Fibroblast of lung (primary cell): Measurements from ENCODE around the gene INSYN2B. TPM values are rescaled to one million over a fixed set of nuclear protein-coding genes. Genes with fewer than 3 reads are reported as not detected.

Experiments
- DNase-seq, 2 donors: peaks; one replicate each; pipeline versions ENCODE4 v3.0.0 to v3.0.0-alpha.2; 2010; ENCODE audit warnings: low read depth in 2 of 2
- H2AFZ ChIP-seq: 2 replicates; pipeline ENCODE4 v1.5.1; 2012; ENCODE audit warnings: low read length, control low read depth, inconsistent platforms
- H3K27ac ChIP-seq: 2 replicates; pipeline ENCODE4 v1.5.1; 2011; ENCODE audit warnings: low read length, control low read depth; ENCODE audit not compliant: insufficient read depth
- H3K27me3 ChIP-seq: 2 replicates; pipeline ENCODE4 v1.5.1; 2011; ENCODE audit warnings: mild to moderate bottlenecking, low read length; ENCODE audit not compliant: control insufficient read depth, insufficient read depth
- H3K36me3 ChIP-seq: 2 replicates; pipeline ENCODE4 v1.5.1; 2011; ENCODE audit warnings: low read length; ENCODE audit not compliant: control insufficient read depth, insufficient read depth
- H3K4me1 ChIP-seq: 2 replicates; pipeline ENCODE4 v1.5.1; 2011; ENCODE audit warnings: low read length; ENCODE audit not compliant: control insufficient read depth, insufficient read depth; ENCODE audit errors: extremely low read depth
- H3K4me2 ChIP-seq: 2 replicates; pipeline ENCODE4 v1.5.1; 2011; ENCODE audit warnings: low read length, control low read depth; ENCODE audit not compliant: insufficient read depth; ENCODE audit errors: extremely low read depth
- H3K4me3 ChIP-seq, 4 experiments: fragments of 200-600 bp in 1 of 4; sonication (generic) in 1 of 4; replicated peaks in 1 of 4; 2 replicates each; pipeline ENCODE4 v1.5.1; 2011 to 2016; ENCODE audit warnings: low read length in 4 of 4, low read depth in 3 of 4, mild to moderate bottlenecking in 3 of 4, control low read depth in 2 of 4, inconsistent platforms in 1 of 4, mixed read lengths in 1 of 4; ENCODE audit not compliant: insufficient read depth in 1 of 4; ENCODE audit errors: control extremely low read depth in 1 of 4
- H3K79me2 ChIP-seq: 2 replicates; pipeline ENCODE4 v1.5.1; 2012; ENCODE audit warnings: mild to moderate bottlenecking, low read length, inconsistent platforms; ENCODE audit not compliant: control insufficient read depth, insufficient read depth
- H3K9ac ChIP-seq: 2 replicates; pipeline ENCODE4 v1.5.1; 2011; ENCODE audit warnings: mild to moderate bottlenecking, low read length, control low read depth; ENCODE audit not compliant: insufficient read depth
- H3K9me3 ChIP-seq: 2 replicates; pipeline ENCODE4 v1.5.1; 2012; ENCODE audit warnings: low read depth, low read length; ENCODE audit not compliant: control insufficient read depth, insufficient read depth
- H4K20me1 ChIP-seq: 2 replicates; pipeline ENCODE4 v1.5.1; 2011; ENCODE audit warnings: low read length; ENCODE audit not compliant: control insufficient read depth, insufficient read depth; ENCODE audit errors: extremely low read depth
- EZH2 ChIP-seq: IDR thresholded peaks from 2 replicates; pipeline ENCODE4 v1.5.1; 2012; ENCODE audit warnings: low read length, control low read depth, mild to moderate bottlenecking; ENCODE audit errors: missing control alignments
- polyA plus RNA-seq, 2 donors: library from polyadenylated mRNA; depleted of rRNA in 1 of 2; stranded (reverse) in 1 of 2; unstranded in 1 of 2; fragments of >200 nt; gene quantifications; 2 replicates each; pipeline ENCODE4 v1.2.1, GENCODE V29; 2011 to 2012; ENCODE audit warnings: missing spikeins in 1 of 2
- total RNA-seq: library from RNA; depleted of rRNA; stranded (reverse); fragments of >200 nt; gene quantifications from 2 replicates; pipeline ENCODE4 v1.2.1, GENCODE V29; 2014
- TF ChIP-seq, protein P1 (sequence below), 2 donors: IDR thresholded peaks in 1 of 2; conservative IDR thresholded peaks in 1 of 2; 1 replicate in 1 of 2; 2 replicates in 1 of 2; pipeline ENCODE4 v1.5.1; 2011 to 2012; ENCODE audit warnings: low read length in 2 of 2, control low read depth in 1 of 2, inconsistent platforms in 1 of 2, low read depth in 1 of 2, mild to moderate bottlenecking in 1 of 2

Gene INSYN2B
- total and polyA plus RNA-seq, 2 donors (not counting 1 experiment from before 2014, with no cell fraction given), result 3.6 to 6.3 TPM

DNA sequence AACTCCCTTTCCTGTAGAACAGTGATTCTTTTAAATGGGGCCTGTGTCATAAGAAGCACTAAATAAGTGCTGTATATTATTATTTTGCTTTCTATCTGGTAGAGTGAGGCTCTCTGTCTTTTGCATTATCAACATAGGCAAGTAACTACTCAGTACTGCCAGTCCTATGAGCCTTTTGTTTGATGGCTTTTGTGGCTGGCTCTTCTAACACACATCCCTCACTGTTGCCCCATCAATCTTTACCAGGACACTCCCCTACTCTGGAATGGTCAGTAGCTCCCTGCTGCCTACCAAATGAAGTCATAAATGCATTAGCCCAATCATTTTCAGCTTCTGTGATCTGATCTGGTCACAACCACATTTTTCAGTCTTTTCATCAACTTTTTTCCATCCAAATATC, 137.6 kb downstream of the INSYN2B start:
- H3K4me2 ChIP-seq, result no peak overlapping the region
- H2AFZ ChIP-seq, result no peak overlapping the region
- no peak overlapping the region for H3K27ac ChIP-seq
- H3K9me3 ChIP-seq, result no peaks in the 10 kb centered on the region
- H3K79me2 ChIP-seq, result no peaks in the 10 kb centered on the region
- TF ChIP-seq EZH2, result no peak
- TF ChIP-seq, protein P1, sequence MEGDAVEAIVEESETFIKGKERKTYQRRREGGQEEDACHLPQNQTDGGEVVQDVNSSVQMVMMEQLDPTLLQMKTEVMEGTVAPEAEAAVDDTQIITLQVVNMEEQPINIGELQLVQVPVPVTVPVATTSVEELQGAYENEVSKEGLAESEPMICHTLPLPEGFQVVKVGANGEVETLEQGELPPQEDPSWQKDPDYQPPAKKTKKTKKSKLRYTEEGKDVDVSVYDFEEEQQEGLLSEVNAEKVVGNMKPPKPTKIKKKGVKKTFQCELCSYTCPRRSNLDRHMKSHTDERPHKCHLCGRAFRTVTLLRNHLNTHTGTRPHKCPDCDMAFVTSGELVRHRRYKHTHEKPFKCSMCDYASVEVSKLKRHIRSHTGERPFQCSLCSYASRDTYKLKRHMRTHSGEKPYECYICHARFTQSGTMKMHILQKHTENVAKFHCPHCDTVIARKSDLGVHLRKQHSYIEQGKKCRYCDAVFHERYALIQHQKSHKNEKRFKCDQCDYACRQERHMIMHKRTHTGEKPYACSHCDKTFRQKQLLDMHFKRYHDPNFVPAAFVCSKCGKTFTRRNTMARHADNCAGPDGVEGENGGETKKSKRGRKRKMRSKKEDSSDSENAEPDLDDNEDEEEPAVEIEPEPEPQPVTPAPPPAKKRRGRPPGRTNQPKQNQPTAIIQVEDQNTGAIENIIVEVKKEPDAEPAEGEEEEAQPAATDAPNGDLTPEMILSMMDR (conservative IDR thresholded peaks at IDR 0.05 in 1 of 2, IDR thresholded peaks at IDR 0.05 in 1 of 2; ENCODE audit: low read depth in 1 of 2, low read length in 2 of 2), result no peak
- H3K4me3 ChIP-seq, result no peak overlapping the region
- no peaks in the 10 kb centered on the region for H4K20me1 ChIP-seq
- DNase-seq, result no peak
- H3K9ac ChIP-seq, result no peak overlapping the region
- H3K4me1 ChIP-seq, result no peaks in the 10 kb centered on the region
- H3K36me3 ChIP-seq, result no peaks in the 10 kb centered on the region
- no peaks in the 10 kb centered on the region for H3K27me3 ChIP-seq

DNA sequence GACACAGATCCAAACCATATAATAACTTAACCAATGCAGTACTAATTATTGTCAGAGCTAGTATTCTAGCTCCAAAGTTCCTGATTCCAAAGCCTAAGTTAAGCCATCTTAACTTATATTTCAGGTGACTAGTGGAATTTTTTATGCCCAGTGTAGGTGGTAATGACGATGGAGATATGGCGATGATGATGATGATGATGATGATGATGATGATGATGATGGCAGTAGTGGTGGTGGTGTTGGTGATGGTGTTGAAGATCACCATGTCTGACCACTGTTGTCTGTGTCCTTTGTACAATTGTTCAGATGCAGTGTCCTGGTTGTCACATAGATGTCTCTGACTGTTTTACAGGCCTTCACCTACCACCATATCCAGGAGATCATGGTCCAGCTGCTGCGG, 139.9 kb downstream of the INSYN2B start:
- Histone ChIP-seq H4K20me1 (no peaks in the 10 kb centered on the region), H3K9ac (no peak overlapping the region), H3K4me3 (no peak overlapping the region), H3K27ac (no peak overlapping the region), H3K79me2 (no peaks in the 10 kb centered on the region), H3K9me3 (no peaks in the 10 kb centered on the region), H3K4me2 (no peak overlapping the region), H3K36me3 (no peaks in the 10 kb centered on the region), H3K27me3 (no peaks in the 10 kb centered on the region), H2AFZ (no peak overlapping the region), H3K4me1 (no peaks in the 10 kb centered on the region)
- TF ChIP-seq, protein P1 (conservative IDR thresholded peaks at IDR 0.05 in 1 of 2, IDR thresholded peaks at IDR 0.05 in 1 of 2; ENCODE audit: low read depth in 1 of 2, low read length in 2 of 2), result no peak
- no peak for TF ChIP-seq EZH2
- DNase-seq, result no peak

DNA sequence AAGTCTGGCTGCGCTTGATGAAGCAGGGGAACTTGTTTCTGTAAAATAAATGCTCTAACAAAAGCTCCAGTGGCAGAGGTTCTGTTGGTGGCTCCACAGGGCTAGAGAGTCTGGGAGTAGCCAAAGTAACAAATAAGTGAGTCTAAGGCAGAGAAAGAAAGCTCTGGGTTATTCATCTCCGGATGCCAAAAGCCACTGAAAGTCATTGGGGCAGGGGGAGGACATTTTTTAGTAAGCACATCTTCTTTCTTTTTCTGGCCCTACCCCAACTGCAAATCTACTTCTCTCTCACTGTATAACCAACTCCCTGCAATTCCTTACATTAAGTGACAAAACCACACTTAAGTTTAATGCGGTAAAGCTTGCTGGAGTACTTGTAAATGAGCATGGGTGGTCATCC, 141.6 kb downstream of the INSYN2B start:
- DNase-seq, result no peak
- Histone ChIP-seq H3K4me3 (no peak overlapping the region), H3K9me3 (no peaks in the 10 kb centered on the region), H3K27me3 (no peaks in the 10 kb centered on the region), H3K9ac (no peak overlapping the region), H3K4me1 (no peaks in the 10 kb centered on the region), H3K36me3 (no peaks in the 10 kb centered on the region), H4K20me1 (no peaks in the 10 kb centered on the region), H2AFZ (no peak overlapping the region), H3K4me2 (no peak overlapping the region), H3K79me2 (no peaks in the 10 kb centered on the region), H3K27ac (no peak overlapping the region)
- TF ChIP-seq, protein P1 (conservative IDR thresholded peaks at IDR 0.05 in 1 of 2, IDR thresholded peaks at IDR 0.05 in 1 of 2; ENCODE audit: low read depth in 1 of 2, low read length in 2 of 2), result no peak
- no peak for TF ChIP-seq EZH2
